K562 (cell line): Measurements from ENCODE around the gene HYAL1. TPM values are rescaled to one million over a fixed set of nuclear protein-coding genes. Genes with fewer than 3 reads are reported as not detected.

Experiments used
- BRCA1 ChIP-seq, 2 experiments: fragments of 450-650 bp in 1 of 2; sonication (generic) in 1 of 2; formaldehyde crosslinking in 1 of 2; IDR thresholded peaks; 2 replicates each; pipeline versions ENCODE4 v1.5.0 to v1.6.1; 2017 to 2020; ENCODE audit warnings: mild to moderate bottlenecking in 1 of 2, missing genetic modification reagents in 1 of 2
- C11orf30 ChIP-seq: fragments of 450-650 bp; IDR thresholded peaks from 2 replicates; pipeline ENCODE4 v1.6.1; 2016; ENCODE audit warnings: low read depth, mild to moderate bottlenecking
- CCNT2 ChIP-seq: IDR thresholded peaks from 2 replicates; pipeline ENCODE4 v1.6.1; 2011; ENCODE audit warnings: borderline replicate concordance, low read depth, mild to moderate bottlenecking, moderate library complexity, mixed read lengths, low read length; ENCODE audit not compliant: insufficient read length; ENCODE audit errors: extremely low read depth
- CREB1 ChIP-seq, 2 experiments: sonication (generic) in 1 of 2; formaldehyde crosslinking in 1 of 2; IDR thresholded peaks; 2 replicates each; pipeline versions ENCODE4 v1.6.1 to v1.8.0; 2012 to 2022; ENCODE audit warnings: inconsistent platforms in 1 of 2, mild to moderate bottlenecking in 1 of 2, missing genetic modification reagents in 1 of 2, moderate library complexity in 1 of 2
- EGR1 ChIP-seq: fragments of 450-650 bp; conservative IDR thresholded peaks from 2 replicates; pipeline ENCODE4 v1.6.1; 2017; ENCODE audit warnings: mild to moderate bottlenecking
- GTF2F1 ChIP-seq: IDR thresholded peaks from 2 replicates; pipeline ENCODE4 v1.6.1; 2011; ENCODE audit warnings: low read depth, low read length, improper control_type of control experiment
- MAX ChIP-seq: sonication (generic); formaldehyde crosslinking; IDR thresholded peaks from 2 replicates; pipeline ENCODE4 v1.9.0; 2022; ENCODE audit warnings: mild to moderate bottlenecking, missing genetic modification reagents
- MAZ ChIP-seq, 2 experiments: fragments of 450-650 bp in 1 of 2; sonication (generic) in 1 of 2; formaldehyde crosslinking; IDR thresholded peaks in 1 of 2; conservative IDR thresholded peaks in 1 of 2; 2 replicates each; pipeline versions ENCODE4 v1.4.0 to v1.5.0; 2020; ENCODE audit warnings: mild to moderate bottlenecking in 1 of 2, missing genetic modification reagents in 1 of 2
- MEF2A ChIP-seq: IDR thresholded peaks from 2 replicates; pipeline ENCODE4 v1.6.1; 2011; ENCODE audit warnings: low read depth, mild to moderate bottlenecking, low read length, moderate library complexity; ENCODE audit not compliant: control insufficient read depth
- MTA3 ChIP-seq: fragments of 450-650 bp; formaldehyde crosslinking; IDR thresholded peaks from 2 replicates; pipeline ENCODE4 v1.6.1; 2017; ENCODE audit warnings: mild to moderate bottlenecking, borderline replicate concordance
- NCOR1 ChIP-seq: fragments of 450-650 bp; IDR thresholded peaks from 2 replicates; pipeline ENCODE4 v1.6.1; 2016; ENCODE audit warnings: mild to moderate bottlenecking, moderate library complexity
- NFYB ChIP-seq: IDR thresholded peaks from 2 replicates; pipeline ENCODE4 v1.6.1; 2011; ENCODE audit warnings: mild to moderate bottlenecking, moderate library complexity; ENCODE audit not compliant: insufficient read length; ENCODE audit errors: extremely low read depth
- NR2C2 ChIP-seq, 2 experiments: fragments of 200-800 bp in 1 of 2; sonication (Bioruptor generic) in 1 of 2; sonication (generic) in 1 of 2; formaldehyde crosslinking in 1 of 2; IDR thresholded peaks; 2 replicates each; pipeline versions ENCODE4 v1.6.1 to v1.8.0; 2016 to 2022; ENCODE audit warnings: mild to moderate bottlenecking in 1 of 2, missing compliant biosample characterization in 1 of 2, missing genetic modification characterization in 1 of 2, missing genetic modification reagents in 1 of 2
- SAFB2 ChIP-seq: fragments of 200-400 bp; formaldehyde crosslinking; IDR thresholded peaks from 2 replicates; pipeline ENCODE4 v1.6.1; 2018; ENCODE audit warnings: borderline replicate concordance, low read length, low read depth, moderate library complexity; ENCODE audit not compliant: severe bottlenecking
- SIN3A ChIP-seq, 2 experiments: fragments of 150-350 bp in 1 of 2; IDR thresholded peaks; 2 replicates each; pipeline ENCODE4 v1.6.1; 2011 to 2016; ENCODE audit warnings: borderline replicate concordance in 2 of 2, low read depth in 2 of 2, low read length in 2 of 2, mild to moderate bottlenecking in 2 of 2, moderate library complexity in 2 of 2; ENCODE audit not compliant: control insufficient read depth in 1 of 2
- SMAD4 ChIP-seq: fragments of 250-450 bp; sonication (Bioruptor Pico); conservative IDR thresholded peaks from 2 replicates; pipeline ENCODE4 v1.8.0; 2021; ENCODE audit warnings: inconsistent platforms, mild to moderate bottlenecking, moderate library complexity
- VEZF1 ChIP-seq: fragments of 200-800 bp; sonication (Bioruptor generic); IDR thresholded peaks from 2 replicates; pipeline ENCODE4 v1.6.1; 2017; ENCODE audit warnings: missing genetic modification characterization, missing compliant biosample characterization
- YY1 ChIP-seq, 3 experiments: IDR thresholded peaks; 2 replicates each; pipeline ENCODE4 v1.6.1; 2011; ENCODE audit warnings: low read length in 2 of 3, mild to moderate bottlenecking in 2 of 3, moderate library complexity in 2 of 3, borderline replicate concordance in 1 of 3, control low read depth in 1 of 3, low read depth in 1 of 3; ENCODE audit not compliant: insufficient read depth in 3 of 3, insufficient replicate concordance in 2 of 3, control insufficient read depth in 1 of 3, insufficient read length in 1 of 3; ENCODE audit errors: extremely low read depth in 1 of 3
- ZBTB43 ChIP-seq: sonication (generic); formaldehyde crosslinking; IDR thresholded peaks from 2 replicates; pipeline ENCODE4 v1.8.0; 2023; ENCODE audit warnings: mild to moderate bottlenecking, missing genetic modification reagents
- ZNF175 ChIP-seq: fragments of 200-800 bp; sonication (Bioruptor generic); IDR thresholded peaks from 2 replicates; pipeline ENCODE4 v1.6.1; 2016; ENCODE audit warnings: low read depth, mild to moderate bottlenecking, missing genetic modification characterization, missing compliant biosample characterization
- ZNF583 ChIP-seq: fragments of 250-450 bp; sonication (Bioruptor Pico); IDR thresholded peaks from 2 replicates; pipeline ENCODE4 v1.4.0; 2020
- ZNF77 ChIP-seq: fragments of 250-450 bp; sonication (Bioruptor Pico); IDR thresholded peaks from 2 replicates; pipeline ENCODE4 v1.5.0; 2020
- ZZZ3 ChIP-seq: fragments of 450-650 bp; IDR thresholded peaks from 2 replicates; pipeline ENCODE4 v1.6.1; 2016; ENCODE audit warnings: antibody characterized with exemption, mild to moderate bottlenecking, moderate library complexity
- polyA plus RNA-seq, 8 experiments: library from polyadenylated mRNA; depleted of rRNA in 4 of 8; stranded (reverse) in 5 of 8; unstranded in 3 of 8; fragments of >200 nt; fragmentation: Nextera tagmentation in 2 of 8; fragmentation: Illumina TruSeq in 1 of 8; extraction: Ambion mirVana in 2 of 8; extraction: Trizol in 1 of 8; gene quantifications; 2 replicates each; pipeline versions ENCODE4 v1.2.1 to v1.2.3, GENCODE V29; 2011 to 2014; ENCODE audit warnings: inconsistent platforms in 1 of 8, missing spikeins in 1 of 8
- total RNA-seq, 7 experiments: library from RNA; depleted of rRNA in 6 of 7; stranded (reverse); fragments of >200 nt in 6 of 7; fragmentation: Illumina TruSeq in 2 of 7; extraction: Trizol in 2 of 7; gene quantifications; 2 replicates each; pipeline versions ENCODE4 v1.2.1 to v1.2.3, GENCODE V29; 2011 to 2021; ENCODE audit warnings: low replicate concordance in 1 of 7

The HYAL1 gene
- total and polyA plus RNA-seq, 9 of the 15 experiments (the other 6 are each of a cell fraction or from before 2014, with no cell fraction given): 1.4 to 8.5 (median 4.7) TPM

- TF ChIP-seq ZBTB43: no peak
- TF ChIP-seq ZNF175 (CRISPR knock-in tag): no peak
- TF ChIP-seq BRCA1 (IDR thresholded peaks at IDR 0.05): no peak
- TF ChIP-seq BRCA1 (CRISPR knock-in tag; IDR thresholded peaks at IDR 0.05): no peak
- no peak for TF ChIP-seq NR2C2 (CRISPR knock-in tag; IDR thresholded peaks at IDR 0.05)
- TF ChIP-seq NR2C2 (tag; IDR thresholded peaks at IDR 0.05): peak; percentile 24; the same call in 1 of the 2 replicates
- peak; percentile 81 to 90; a peak in 2 of 4 replicates for TF ChIP-seq SIN3A (IDR thresholded peaks at IDR 0.05; ENCODE audit: borderline replicate concordance in 2 of 2, control insufficient read depth in 1 of 2, low read depth in 2 of 2, low read length in 2 of 2)
- no peak for TF ChIP-seq VEZF1 (CRISPR knock-in tag)
- peak; percentile 70 for TF ChIP-seq CREB1 (IDR thresholded peaks at IDR 0.05)
- TF ChIP-seq CREB1 (CRISPR knock-in tag; IDR thresholded peaks at IDR 0.05): peak; percentile 85
- peak in 1 of 3 experiments; percentile 41 for TF ChIP-seq YY1 (IDR thresholded peaks at IDR 0.05; ENCODE audit: borderline replicate concordance in 1 of 3, control insufficient read depth in 1 of 3, extremely low read depth in 1 of 3, insufficient read depth in 3 of 3, insufficient read length in 1 of 3, insufficient replicate concordance in 2 of 3, low read depth in 1 of 3, low read length in 2 of 3)
- TF ChIP-seq ZNF77 (CRISPR knock-in tag): no peak
- TF ChIP-seq SAFB2: no peak
- peak; percentile 92 for TF ChIP-seq NFYB
- peak; percentile 35; the same call in 1 of the 2 replicates for TF ChIP-seq MTA3
- no peak for TF ChIP-seq GTF2F1
- TF ChIP-seq EGR1: peak; percentile 49
- TF ChIP-seq ZNF583 (CRISPR knock-in tag): no peak
- peak; percentile 26 for TF ChIP-seq CCNT2
- TF ChIP-seq SMAD4 (CRISPR knock-in tag): no peak
- TF ChIP-seq ZZZ3: no peak
- peak in 1 of 2 experiments; percentile 47; a peak in 1 of 4 replicates for TF ChIP-seq MAZ (CRISPR knock-in tag; conservative IDR thresholded peaks at IDR 0.05 in 1 of 2, IDR thresholded peaks at IDR 0.05 in 1 of 2)
- TF ChIP-seq MAX: peak; percentile 77
- TF ChIP-seq NCOR1: no peak
- no peak for TF ChIP-seq MEF2A
- peak; percentile 90 for TF ChIP-seq C11orf30
Measured at GRCh38 chr3:50327943-50328691, 24.7 kb upstream of the HYAL1 start, which contains the start of gene TUSC2 (continued).
